C4-2B (cell line): ENCODE results near the gene PLCXD1.

ENCODE experiments used
- CTCF ChIP-seq: fragments of 450-650 bp; conservative IDR thresholded peaks from 2 replicates; pipeline ENCODE4 v1.5.1; 2017; ENCODE audit warnings: mild to moderate bottlenecking
- ZFX ChIP-seq: fragments of 450-650 bp; IDR thresholded peaks from 2 replicates; pipeline ENCODE4 v1.6.1; 2017

GRCh38 chrX:352181-352580, 71.0 kb downstream of the PLCXD1 start:
- TF ChIP-seq CTCF (no peak), ZFX (no peak)
